Fibroblast of mammary gland (primary cell): ENCODE data around the gene HDAC10.

ENCODE experiments used
- DNase-seq: peaks from one replicate; pipeline ENCODE4 v3.0.0-alpha.2; 2010; ENCODE audit warnings: low read depth
- H3K4me3 ChIP-seq: 2 replicates; pipeline ENCODE4 v1.5.1; 2011; ENCODE audit warnings: low read depth, mild to moderate bottlenecking, low read length, moderate library complexity; ENCODE audit not compliant: control insufficient read depth
- CTCF ChIP-seq: conservative IDR thresholded peaks from 2 replicates; pipeline ENCODE4 v1.5.1; 2011; ENCODE audit warnings: low read depth, low read length, inconsistent platforms; ENCODE audit not compliant: control insufficient read depth, insufficient read depth

HDAC10 gene

DNA sequence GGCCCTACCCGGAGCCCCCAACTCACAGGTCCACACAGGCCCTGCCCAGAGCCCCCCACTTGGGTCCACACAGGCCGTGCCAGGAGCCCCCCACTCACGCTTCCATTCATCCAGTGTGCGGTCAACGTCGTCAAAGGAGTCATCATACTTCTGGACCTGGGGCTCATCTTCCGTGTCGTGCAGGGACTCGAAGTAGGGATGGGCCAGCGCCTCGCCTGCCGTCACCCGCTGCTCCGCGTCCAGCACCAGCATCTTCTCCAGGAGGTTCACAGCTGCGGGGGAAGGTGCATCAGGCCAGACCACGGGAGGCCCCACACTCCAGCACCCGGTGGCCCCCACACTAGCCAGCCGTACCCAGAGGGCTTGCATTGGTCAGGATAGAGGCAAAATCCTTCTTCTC, 4.0 kb upstream of the HDAC10 start:
- no peak for TF ChIP-seq CTCF
- DNase-seq, result no peak
- H3K4me3 ChIP-seq, result no peak overlapping the region

DNA sequence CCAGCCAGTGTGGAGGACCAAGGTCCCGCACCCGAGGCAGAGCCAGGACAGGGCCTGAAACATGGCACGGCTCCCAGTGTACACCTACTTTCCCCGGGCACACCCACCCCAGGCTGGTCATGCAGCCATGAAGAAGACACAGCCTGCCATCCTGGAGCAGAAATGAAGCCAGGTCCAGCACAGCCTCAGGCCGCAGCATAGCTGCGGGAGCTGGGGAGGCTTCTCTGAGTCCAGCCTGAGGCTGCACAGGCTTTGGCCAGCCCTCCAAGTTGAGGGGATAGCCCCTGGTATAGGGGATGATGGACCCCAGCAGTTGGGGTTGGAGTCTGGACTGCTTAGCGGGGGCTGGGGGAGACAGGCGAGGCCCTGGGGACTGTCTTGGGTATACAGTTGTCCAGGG, 2.9 kb upstream of the HDAC10 start:
- no peak overlapping the region for H3K4me3 ChIP-seq
- TF ChIP-seq CTCF, result no peak
- DNase-seq, result no peak

- no peak for DNase-seq
- no peak overlapping the region for H3K4me3 ChIP-seq
- no peak for TF ChIP-seq CTCF
Measured at GRCh38 chr22:50253046-50253915, 2.2 kb upstream of the HDAC10 start.

DNA sequence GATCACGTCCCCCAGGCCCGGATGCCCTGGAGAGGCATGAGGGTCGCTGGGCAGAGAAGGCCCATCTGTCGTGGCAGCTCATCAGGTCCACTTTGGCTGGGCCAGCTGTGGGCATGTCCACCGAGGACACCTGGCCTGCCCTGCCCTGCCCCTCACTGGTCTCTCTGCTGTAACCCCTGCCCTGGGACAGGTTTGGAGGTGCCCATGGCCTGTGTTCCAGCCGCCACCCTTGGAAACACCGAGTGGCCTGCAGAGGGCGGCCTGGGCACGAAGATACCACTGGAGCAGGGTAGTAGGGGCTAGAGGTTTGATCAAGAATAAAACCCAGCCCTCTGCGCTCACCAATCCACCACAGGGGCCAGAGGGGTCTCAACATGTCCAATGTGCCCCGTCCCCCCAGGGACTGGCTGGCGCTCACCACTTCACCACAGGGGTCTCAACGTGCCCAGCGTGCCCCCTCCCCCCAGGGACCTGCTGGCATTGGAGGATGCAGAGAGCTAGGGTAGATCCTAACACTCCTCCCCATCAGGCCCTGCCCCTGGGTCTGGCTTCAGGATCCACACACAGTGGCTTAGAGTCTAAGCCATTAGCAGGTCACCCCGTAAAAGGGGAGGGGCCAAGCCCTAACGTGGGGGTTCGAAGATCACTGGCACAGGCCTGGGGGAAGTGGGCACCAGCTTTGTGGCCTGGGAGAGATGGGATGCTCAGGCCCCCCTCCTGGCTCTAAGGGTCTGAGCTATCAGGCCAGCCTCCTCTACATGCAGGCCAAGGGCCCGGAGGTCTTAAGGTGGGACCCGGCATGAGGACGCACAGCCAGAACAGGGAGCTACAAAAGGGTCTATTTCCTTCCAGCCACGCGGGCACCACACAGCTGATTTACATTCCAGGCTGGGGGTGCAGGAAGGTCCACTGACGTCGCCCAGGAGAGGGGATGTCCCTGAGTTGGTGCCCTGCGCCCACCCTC, 1.3 kb upstream of the HDAC10 start:
- H3K4me3 ChIP-seq, result no peak overlapping the region
- peak; percentile 68 for TF ChIP-seq CTCF
- peak; percentile 59 for DNase-seq

DNA sequence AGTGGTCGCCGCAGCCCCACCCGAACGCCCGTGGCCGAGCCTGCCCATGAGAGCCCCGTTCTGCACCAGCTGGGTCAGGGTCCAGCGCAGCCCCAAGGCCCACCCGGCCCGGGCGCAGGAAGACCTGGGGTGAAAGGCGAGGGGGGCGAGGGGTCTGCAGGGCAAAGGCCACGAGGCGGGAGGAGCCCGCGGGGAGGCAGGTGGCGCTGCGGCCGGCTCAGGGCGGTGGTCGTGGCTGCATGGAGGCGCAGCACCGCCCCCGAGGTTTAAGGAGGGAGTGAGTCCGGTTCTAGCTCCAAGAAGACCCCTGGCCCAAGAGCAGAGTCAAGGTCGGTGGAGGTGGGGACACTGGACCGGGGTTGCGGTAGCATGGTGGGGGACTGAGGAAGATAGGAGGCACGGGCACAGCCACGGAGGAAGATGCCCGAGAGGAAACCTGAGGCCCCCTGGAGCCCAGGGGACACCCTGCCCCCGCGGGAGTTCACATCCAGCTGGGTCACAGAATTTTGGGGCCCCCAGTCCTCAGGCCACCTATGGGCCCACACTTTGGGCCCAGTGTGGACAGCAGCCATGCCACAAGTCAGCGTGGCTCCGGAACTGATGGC, 514 bp upstream of the HDAC10 start:
- H3K4me3 ChIP-seq, result peak overlapping the region; percentile 4
- TF ChIP-seq CTCF, result no peak
- DNase-seq, result no peak

- no peak for TF ChIP-seq CTCF
- no peak for DNase-seq
- H3K4me3 ChIP-seq, result peak overlapping the region; percentile 66
Measured at GRCh38 chr22:50250249-50250554, 863 bp downstream of the HDAC10 start.
